GM21528 (cell line): Measurements from ENCODE around the gene SNURF.
"Not testable (repeated sequence)": the region's sequence is repeated elsewhere in the genome, so short reads cannot be mapped to it uniquely, and the experiment has no call there.

Experiments used
- ATAC-seq: cut with Tn5 transposase; IDR thresholded peaks from one replicate; pipeline ENCODE4 v1.9.1; 2021; ENCODE audit warnings: mild to moderate bottlenecking, moderate library complexity; ENCODE audit not compliant: unreplicated experiment, low FRiP score

Gene SNURF, protein sequence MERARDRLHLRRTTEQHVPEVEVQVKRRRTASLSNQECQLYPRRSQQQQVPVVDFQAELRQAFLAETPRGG

DNA sequence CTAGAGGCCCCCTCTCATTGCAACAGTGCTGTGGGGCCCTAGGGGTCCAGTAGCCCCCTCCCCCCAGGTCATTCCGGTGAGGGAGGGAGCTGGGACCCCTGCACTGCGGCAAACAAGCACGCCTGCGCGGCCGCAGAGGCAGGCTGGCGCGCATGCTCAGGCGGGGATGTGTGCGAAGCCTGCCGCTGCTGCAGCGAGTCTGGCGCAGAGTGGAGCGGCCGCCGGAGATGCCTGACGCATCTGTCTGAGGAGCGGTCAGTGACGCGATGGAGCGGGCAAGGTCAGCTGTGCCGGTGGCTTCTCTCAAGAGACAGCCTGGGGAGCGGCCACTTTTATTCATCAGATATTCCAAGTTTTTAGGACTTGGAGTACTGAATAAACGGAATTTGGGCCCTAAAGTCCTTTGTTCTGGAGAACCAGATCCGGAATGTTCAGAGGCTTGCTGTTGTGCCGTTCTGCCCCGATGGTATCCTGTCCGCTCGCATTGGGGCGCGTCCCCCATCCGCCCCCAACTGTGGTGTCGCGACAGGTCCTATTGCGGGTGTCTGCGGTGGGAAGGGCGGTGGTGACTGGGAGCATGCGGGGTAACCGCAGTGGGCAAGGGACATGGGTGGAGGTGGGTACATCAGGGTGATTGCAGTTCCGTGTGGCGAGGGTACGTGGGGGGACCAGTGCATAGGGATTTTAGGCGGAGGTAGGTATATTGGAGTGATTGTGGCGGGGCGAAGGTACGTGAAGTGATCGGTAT, at the start of gene SNURF, which contains the start of gene SNRPN:
SNURF (plus strand) TSS at position 205 of the 748 bp plus-strand sequence; CDS start at position 267, 62 bp downstream.
SNRPN (plus strand) TSS at position 205 of the 748 bp plus-strand sequence. CDS start 19,467 bp downstream, outside the sequence.
- ATAC-seq = peak; percentile 58

DNA sequence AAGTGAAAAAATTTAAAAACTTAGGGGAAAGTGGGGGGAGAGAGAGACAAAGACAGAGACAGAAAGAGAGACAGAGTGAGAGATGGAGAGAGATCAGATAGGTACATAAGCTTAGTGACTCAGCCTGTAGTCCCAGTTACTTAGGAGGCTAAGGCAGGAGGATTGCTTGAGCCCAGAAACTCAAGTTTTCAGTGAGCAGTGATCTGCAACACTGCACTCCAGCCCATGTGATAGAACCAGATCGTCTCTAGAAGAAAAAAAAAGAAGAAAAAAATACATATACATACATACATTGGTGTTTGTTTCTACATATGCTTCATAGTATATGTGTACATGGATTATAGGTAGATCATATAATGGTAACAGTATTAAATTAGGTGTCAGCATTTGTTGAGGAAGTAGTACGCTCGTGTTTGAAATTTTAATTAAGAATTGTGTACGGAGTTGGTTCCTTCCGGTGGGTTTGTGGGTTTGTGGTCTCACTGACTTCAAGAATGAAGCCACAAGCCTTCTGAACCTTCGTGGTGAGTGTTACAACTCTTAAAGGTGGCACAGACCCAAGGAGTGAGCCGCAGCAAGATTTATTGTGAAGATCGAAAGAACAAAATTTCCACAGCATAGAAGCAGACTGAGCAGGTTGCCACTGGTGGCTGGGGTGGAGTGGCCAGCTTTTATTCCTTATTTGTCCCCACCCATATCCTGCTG, 38.3 kb upstream of the SNURF start:
- ATAC-seq = no peak

DNA sequence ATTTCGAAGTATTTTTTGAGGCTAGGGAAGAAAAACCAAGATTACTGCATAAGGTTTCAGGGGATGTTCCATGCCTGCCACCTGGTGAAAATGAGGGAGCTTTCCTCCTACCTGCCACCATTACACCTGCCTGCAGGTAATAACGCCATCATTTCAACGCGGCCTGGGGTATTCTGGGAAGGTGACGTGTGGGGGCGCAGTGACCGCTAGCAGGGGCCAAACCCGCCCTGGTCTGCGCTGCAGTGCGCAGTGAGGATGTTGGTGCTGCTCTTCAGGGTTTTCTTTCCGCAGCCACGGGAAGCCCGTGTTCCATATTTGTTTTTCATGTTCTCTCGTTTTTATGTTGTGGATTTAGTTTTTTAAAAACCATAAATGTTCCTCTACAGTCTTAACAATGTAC, 37.4 kb upstream of the SNURF start:
- ATAC-seq = no peak

DNA sequence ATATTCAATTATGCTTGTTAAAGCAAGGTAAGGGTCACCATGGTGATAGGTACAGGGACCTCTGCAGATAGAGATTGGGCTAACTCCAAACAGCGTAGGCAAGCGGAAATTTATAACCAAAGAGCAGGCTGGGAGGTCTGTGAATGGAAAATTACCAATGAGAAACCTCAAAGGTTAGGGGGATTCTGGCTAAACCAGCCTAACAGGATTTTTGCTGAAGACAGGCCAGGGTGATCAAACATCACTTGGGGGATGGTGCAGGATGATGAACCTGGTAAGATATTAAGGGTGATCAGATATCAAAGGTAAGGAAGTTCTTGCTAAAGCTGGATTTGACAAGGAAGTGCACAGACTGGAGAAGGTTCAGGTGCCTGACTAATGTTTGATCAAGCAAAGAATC, 35.3 kb upstream of the SNURF start:
- no peak for ATAC-seq

DNA sequence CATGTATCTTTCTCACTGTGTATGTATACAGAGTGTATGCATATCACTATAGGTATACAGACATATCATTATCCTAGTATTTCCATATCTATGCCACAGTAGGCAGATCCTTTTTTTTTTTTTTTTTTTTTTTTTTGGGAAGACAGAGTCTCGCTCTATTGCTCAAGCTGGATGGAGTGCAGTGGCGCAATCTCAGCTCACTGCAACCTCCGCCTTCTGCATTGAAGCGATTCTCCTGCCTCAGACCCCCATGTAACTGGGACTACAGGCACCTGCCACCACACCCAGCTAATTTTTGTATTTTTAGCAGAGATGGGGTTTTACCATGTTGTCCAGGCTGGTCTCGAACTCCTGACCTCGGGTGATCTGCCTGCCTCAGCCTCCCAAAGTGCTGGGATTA, 32.0 kb upstream of the SNURF start:
- not testable (repeated sequence) for ATAC-seq

DNA sequence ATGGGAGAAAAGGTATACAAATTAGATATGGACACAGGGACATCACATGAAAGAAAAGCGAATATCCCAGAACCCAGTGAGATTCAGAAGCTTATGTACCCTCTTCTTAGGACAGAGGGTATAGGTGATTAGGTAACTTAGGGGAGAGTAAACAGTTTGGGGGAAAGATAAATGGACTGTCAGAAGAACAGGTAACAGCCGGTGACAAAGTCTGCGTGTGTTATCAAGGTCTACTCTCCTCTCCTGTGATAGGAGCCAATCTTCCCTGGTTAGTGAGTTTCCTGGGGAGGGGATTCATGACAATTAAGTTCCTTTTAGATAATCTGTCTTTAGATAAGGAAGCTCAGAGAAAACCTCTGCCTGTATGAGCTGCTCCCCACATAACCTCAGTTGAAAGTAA, 30.6 kb upstream of the SNURF start:
- no peak for ATAC-seq

DNA sequence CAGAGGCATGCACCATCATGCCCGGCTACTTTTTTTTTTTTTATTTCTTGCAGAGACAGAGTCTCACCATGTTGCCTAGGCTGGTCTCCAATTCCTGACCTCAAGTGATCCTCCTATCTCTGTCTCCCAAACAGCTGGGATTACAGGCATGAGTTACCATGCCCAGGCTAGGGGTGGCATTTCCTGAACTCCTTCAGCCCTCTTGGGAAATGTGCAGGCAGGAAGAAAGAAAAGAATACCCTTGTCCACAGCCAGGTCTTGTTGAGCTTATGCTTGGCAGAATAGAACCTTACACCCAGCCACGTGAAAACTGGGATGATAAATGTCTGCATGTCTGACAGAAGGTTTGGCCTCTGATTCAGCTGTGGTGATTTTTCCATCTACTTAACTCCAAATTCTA, 30.2 kb upstream of the SNURF start:
- no peak for ATAC-seq

DNA sequence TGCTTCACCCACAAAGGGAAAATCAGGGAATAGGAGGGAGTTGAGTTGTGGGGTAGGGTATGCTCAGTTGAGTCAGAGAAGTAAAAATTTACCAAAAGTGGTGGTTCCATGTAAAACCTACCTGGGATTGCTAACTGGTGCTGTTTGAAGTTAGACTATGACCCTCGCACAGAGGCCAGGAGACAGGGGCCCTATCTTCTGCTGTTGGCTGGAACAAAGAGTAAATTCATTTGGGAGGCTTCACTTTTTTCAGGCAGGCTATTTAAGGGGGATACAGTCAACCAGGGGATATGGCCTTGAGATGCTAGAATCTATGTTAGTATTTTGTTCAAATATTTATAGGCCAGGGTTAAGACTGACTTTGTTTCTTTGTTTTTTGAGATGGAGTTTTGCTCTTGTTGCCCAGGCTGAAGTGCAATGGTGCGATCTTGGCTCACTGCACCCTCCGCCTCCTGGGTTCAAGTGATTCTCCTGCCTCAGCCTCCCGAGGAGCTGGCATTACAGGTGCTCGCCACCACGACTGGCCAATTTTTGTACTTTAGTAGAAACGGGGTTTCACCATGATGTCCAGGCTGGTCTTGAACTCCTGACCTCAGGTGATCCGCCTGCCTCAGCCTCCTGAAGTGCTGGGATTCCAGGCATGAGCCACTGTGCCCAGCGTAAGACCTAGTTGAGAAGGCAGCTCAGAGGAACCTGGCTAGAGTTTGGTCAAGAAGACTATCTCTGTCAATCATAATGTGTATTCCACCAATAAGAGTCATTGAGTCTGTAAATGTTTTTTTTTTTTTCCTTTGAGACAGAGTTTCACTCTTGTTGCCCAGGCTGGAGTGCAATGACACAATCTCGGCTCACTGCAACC, 22.7 kb upstream of the SNURF start:
- not testable (repeated sequence) for ATAC-seq

DNA sequence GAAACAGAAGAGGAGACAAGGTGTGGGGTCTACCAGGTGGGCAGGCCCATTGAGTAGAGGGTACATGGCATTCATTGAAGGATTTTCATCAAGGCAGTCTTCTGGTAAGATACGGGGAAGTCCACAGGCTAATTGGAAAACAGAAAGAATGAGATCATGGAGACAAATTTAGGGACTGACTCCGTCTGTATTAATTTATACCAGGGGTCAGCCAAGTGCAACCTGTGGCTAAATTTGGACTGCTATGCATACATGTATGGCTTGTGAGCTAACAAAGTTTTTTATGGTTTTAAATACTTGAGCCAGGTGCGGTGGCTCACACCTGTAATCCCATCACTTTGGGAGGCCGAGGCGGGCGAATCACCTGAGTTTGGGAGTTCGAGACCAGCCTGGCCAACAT, 21.1 kb upstream of the SNURF start:
- no peak for ATAC-seq

DNA sequence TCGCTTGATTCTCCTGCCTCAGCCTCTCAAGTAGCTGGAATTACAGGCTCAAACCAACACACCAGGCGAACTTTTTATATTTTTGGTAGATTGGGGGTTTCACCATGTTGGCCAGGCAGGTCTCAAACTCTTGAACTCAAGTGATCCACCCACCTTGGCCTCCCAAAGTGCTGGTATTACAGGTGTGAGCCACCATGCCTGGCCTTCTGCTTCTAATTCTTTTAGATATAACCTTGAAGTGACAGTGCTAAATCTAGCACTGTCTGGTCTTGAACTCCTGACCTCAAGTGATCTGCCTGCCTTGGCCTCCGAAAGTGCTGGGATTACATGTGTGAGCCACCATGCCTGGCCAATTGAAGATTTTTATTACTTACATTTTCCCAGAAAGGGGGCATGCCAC, 16.6 kb upstream of the SNURF start:
- not testable (repeated sequence) for ATAC-seq

DNA sequence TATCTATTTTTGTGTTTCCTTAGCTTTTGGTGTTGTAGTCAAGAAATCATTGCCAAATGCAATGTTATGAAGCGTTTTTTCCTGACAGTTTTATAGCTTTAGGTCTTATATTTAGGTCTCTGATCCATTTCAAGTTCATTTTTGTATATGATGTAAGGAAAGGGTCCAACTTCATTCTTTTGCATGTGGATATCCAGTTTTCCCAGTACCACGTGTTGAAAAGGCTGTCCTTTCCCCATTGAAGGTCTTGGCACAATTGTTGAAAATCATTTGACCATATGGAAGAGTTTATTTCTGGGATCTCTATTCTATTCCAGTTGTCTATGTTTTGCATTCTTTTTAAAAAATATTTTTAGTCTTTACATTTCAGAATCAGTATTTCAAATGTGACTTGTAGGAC, 14.6 kb upstream of the SNURF start:
- no peak for ATAC-seq

DNA sequence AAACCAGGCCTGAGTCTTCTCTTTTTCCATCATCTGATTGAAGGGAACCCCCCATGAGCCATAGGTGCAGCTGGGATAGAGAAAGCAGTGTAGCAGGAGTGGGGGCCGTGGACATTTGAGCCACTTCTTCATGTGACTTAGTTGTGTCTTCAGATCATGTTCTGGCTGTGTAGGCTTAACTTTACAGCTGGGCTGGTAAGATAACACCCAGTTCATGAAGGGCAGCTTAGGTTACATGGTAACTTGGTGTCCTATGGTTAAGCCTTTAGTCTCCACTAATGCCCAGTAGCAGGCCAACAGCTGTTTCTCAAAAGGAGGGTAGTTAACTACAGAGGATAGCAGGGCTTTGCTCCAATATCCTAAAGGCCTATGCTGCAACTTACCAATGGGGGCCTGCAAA, 11.4 kb upstream of the SNURF start:
- no peak for ATAC-seq

DNA sequence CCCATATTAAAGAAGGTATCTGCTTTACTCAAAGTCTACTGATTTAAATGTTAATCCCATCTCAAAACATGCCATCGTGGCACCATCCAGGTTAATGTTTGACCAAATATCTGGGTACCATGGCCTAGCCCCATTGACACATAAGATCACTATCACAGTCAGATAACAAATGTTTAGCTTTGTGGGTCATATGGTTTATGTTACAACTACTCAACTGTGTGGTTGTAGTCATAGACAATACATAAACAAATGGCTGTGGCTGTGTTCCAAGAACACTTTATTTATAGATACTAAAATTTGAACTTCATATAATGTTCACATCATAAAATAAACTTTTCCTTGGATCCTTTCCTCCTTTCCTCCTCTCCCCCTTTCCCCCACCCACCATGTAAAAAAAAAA, 9.8 kb upstream of the SNURF start:
- no peak for ATAC-seq

DNA sequence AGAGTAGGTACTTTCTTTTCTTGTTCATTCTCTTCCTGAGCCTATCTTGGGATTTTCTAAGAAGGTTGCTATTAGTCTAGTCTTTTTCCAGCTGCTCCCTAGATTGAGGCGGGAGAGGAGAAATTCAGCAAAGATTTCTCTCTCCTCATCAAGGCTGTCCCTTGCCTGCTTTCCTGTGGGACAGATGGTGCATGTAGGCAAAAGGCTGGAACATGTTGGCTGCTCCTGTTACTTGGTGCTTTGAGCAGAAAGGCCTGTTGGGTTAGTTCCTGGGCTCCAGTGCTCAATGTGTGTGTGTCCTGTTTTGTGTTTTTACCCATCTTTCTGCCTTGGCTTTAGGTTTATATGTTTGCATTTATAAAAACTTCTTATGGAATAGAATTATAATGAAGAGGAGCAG, 9.1 kb upstream of the SNURF start:
- no peak for ATAC-seq

DNA sequence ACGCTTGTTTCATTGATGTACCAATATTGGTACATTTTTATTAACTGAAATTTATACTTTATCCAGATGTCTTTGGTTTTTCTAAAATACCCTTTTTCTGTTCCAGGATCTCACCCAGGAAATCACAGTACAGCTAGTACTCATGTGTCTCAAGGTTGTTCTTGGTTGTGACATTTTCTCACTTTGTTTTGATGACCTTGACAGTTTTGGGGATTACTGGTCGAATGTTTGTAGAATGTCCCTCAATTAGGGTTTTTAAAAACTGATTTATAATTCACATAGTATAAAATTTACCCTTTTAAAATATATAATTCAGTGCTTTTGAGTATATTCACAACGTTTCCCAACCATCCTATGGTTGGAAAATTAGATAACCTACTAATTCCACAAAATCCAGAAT, 6.3 kb upstream of the SNURF start:
- no peak for ATAC-seq

DNA sequence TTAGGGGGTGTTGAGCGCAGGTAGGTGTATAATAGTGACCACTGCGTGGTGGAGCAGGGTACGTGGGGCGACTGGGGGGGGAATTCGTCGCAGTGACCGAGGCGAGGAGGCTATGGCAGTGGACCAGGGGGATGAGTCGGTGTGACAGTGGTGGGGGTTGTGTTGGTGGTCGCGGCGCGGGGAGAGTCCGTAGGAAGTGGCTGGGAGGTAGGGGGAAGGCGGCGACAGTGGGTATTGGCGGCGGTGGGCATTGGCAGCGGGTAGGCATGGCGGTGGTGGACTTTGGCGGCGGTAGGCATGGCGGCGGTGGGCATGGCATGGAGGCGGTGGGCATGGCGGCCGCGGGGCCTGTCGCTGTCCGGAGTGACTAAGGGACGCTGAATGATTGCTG, 739 bp downstream of the SNURF start:
- no peak for ATAC-seq

DNA sequence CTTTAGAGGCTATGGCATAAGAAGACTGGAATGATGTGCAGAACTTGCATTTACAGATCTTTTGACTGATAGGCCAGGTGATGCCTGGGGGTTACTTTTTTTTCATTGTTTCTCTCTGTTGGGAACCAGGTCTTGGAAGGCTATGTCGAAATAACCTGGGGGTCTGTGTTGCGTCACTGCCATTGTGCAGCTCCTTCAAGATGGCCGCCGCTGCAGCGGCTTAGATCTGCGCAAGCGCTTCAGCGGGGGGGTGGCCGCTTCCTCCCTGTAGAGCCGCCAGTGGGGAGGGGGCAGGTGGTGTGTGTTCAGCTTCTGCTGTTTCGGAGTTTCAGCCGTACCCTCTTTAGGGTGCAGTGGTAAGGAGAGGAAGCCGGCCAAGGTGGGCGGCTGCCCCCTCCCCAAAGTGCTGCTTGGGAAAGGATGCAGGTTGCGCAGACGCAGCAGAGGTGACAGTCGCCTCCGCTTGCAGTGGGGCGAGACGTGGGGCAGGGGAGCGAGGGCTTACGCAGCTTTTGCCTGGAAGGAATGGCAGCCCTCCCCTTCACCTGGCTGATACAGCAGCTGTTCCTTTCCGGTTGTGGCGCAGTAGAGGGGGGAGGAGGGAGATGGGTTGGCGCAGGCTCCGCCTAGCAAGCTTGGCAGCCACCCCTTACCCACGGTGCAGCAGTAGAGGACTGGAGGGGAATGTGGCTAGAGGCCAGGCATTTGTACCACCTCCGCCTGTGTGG, 1.5 kb downstream of the SNURF start:
- peak; percentile 79 for ATAC-seq

DNA sequence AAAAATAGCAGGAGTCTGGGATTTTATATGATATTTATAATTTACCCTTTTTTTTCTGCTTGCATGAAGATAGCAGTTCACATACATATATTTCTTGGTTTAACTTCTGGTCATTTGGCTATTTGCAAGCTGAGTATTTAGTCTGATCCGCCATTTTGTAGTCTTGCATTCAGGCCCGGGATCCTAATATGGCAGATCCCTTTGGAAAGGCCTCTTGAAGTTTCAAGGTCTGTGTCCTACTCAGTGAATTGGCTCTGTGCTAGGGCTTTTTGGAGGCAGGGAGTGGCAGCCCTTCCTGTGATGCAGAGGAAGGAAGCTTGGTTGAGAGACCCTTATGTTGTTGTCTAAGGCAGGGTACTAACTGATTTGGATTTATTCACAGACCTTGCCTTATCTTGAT, 2.9 kb downstream of the SNURF start:
- no peak for ATAC-seq

DNA sequence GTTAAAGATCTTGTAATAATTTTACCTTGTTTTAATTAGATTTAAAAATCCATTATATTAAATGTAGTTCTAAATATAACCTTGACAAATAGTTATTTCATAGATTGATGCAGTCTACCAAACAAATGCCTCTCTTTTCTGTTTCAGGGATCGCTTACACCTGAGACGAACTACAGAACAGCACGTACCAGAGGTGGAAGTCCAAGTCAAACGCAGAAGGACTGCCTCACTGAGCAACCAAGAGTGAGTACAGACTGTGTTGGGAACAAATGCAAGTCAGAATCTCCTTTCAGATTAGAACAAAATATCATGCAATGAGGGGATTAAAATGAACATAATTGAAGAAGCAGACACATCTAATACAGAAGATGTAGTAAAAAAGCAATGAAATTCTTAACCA, 7.2 kb downstream of the SNURF start:
- no peak for ATAC-seq

DNA sequence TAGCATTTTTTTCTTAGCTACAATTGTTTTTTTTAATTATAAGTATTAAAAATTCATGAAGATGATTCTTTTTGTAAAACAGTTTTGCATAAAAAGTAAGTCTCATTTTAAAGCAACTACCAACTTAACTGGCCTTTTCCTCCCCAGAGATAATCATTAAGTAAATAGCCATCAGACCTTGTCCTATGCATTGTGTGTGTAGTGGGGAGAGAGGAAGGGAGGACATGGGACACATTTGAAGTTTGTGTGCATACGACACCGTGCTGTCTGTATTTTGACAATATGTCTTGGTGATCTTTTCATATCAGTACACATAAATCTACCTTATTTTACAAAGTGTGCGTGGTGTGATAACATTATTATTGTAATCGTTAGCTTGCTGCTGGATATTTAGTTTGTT, 8.1 kb downstream of the SNURF start:
- no peak for ATAC-seq
